HG02610 (cell line): ENCODE measurements around the gene CIROP.

ENCODE experiments used
- ATAC-seq: cut with Tn5 transposase; IDR thresholded peaks from one replicate; pipeline ENCODE4 v1.9.1; 2021; ENCODE audit warnings: mild to moderate bottlenecking, moderate library complexity; ENCODE audit not compliant: unreplicated experiment

CIROP gene

DNA sequence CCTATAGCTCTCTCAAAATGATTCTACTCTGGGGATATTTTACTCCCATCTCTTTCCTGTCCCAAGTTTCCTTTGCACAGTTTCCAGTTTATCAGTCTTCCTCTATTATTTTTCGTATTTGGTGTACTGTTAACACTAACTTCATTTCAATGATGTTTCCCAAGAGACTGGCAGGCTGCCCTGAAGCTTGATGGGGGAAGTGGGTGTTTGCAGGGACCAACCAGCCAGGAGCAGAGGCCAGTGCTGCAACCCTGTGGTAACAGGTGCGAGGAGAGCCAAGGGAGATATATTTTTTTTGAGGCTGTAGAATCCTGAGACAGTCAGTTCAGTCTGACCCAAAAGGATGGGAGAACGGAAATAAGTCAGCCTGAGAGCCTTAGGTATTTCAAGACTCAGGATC is 26.1 kb upstream of the CIROP start:
- no peak for ATAC-seq

DNA sequence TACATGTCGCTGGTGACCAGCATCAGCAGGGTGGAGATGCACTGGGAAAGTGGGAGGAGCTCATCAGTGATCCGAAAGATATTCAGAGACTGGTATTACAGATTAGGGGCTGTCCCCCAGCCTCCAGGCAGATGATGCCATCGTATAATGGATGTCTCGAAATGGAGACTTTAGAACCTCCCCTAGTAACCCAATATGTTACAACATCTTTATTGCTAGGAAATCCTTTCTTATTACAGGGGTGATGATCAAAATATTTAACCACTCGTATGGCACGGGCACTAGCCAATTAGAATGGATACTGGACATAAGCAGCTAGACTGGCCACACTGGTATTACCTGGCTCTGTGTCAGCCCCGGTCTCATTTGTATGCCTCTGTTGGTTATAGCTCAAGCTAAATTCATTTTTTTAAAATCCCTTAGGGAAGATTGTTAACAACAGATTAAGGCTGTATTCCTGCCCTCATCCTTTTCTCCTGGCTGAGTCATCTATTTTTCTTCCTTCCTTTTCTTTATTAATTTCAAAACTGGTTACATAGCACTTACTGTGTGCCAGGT is 25.0 kb upstream of the CIROP start:
- no peak for ATAC-seq

DNA sequence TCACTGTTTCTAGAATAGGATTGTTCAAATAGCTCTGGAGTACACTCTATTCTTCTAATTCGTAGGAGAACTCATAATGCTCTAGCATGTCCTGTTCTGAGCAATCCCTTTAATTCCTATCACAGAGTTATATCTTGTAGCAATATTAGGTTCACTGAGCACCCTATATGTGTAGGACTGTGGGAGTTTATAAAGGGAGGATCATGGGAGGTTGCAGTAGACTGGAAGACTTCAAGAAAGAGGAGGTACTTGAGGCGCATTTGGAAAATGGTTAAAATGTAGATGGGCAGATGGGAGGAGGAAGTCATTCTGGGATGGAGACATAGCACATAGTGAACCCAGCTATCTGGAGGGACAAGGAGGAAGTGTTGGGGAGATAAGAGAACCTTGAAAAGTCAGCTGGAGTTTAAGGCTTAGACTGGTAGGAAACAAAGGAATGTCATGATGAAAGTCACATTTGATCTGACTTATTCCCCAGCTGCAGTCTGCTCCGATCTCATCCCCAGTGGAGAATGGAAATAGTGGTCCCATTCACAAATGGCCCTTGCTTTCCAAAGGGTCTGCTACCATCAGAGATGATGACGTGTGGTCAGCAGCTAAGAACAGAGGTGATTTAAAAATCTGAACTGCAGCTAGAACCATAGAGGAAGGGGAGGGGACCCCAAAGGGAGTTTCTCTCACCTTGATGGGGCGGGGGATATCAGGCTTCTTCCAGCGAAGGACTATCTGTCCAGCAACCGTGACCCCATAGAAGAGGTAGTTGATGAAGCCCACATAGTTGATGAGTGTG is 24.4 kb upstream of the CIROP start:
- ATAC-seq, result no peak

GRCh38 chr14:23127861-23128260 is 23.1 kb upstream of the CIROP start:
- no peak for ATAC-seq

GRCh38 chr14:23126548-23127278 is 21.9 kb upstream of the CIROP start:
- ATAC-seq, result no peak

GRCh38 chr14:23125933-23126524 is 21.2 kb upstream of the CIROP start:
- no peak for ATAC-seq

- ATAC-seq, result no peak
Observed at GRCh38 chr14:23125011-23125410, 20.2 kb upstream of the CIROP start.

- no peak for ATAC-seq
Observed at GRCh38 chr14:23124337-23124954, 19.7 kb upstream of the CIROP start.

DNA sequence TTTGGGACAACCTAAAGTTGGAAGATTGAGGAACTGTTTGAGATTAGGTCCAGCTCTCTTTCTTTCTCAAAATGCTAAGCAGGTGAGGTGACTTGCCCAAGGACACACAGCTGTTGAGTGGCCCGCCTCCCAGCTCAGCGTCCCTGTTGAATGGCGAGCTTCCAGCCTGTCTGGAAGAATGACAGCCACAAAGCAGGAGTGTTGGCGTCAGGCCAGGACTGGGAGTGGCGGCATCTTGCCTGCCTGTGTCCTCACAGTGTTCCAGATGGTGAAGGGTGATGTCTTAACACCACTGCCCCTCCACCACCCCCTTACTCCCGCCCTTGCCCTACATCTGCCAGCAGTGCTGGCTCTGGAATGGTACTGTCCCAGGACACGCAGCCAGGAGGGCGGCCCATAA is 18.6 kb upstream of the CIROP start:
- ATAC-seq, result no peak

DNA sequence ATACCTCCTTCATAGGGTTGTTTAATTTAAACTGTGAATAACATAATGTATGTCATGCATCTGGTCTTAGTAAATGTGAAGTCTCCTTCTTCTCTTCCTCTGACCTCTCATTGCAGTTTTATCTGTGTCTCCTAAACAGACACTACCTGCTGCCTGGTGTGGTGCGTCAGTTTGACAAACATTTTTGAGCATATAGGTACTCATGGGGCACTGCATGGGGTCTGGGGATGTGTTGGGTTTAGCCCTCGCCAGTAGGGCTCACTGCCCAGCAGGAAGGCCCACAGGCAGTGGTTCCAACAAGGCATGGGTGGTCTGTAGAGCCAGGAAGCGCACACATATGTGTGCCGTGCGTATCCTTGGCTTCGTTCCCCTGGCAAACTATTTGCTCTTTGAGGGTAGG is 17.3 kb upstream of the CIROP start:
- no peak for ATAC-seq

- ATAC-seq, result no peak
Observed at GRCh38 chr14:23121361-23121771, 16.6 kb upstream of the CIROP start.

GRCh38 chr14:23120541-23121251 is 15.9 kb upstream of the CIROP start:
- peak; percentile 60 for ATAC-seq

- no peak for ATAC-seq
Observed at GRCh38 chr14:23119363-23120327, 14.9 kb upstream of the CIROP start.

DNA sequence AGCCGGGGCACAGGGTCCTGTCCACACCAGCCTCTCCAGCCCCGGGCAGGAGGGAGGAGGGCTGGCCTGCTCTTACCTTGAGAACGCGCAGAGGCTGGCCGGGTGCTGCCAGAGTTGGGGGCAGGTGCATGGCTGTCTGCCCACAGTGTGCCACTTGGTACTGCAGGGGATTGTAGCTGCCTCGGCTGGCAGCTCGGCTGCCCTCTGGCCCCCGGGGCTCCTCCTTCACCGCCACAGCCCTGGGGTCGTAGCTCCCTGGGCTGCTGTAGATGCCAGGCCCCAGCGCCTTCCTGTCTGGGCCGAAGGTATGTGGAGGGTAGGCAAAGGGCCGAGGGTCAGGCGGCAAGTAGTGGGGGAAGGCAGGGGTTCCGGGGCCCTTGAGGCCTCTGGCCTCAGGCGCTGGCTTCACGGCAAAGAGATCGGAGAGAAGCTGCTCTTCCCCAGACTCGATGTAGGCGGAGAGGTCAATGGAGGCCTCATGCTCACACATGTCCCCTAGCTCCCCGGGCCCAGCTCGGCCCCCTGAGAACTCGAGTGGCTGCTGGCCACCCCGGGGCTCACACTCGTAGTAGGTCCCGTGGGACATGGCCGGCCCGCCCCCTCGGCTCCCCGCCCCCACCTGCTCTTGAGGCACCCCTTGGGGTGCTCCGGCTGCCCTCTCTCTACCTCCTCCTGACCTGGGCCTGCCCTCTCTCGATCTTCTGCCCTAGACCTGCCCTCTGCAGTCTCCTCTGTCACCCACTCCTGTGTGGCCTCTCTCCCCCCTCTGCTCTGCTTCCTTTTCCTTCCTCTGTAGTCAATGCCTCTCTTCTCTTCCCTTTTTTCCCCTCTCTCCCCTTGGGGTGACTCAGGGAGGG is 13.9 kb upstream of the CIROP start, which contains the start of gene CEBPE:
Gene CEBPE (minus strand): TSS at position 750 of the 857 bp plus-strand sequence. CDS start 164 bp downstream, at position 586.
- ATAC-seq, result no peak

- no peak for ATAC-seq
Observed at GRCh38 chr14:23117371-23118020, 12.7 kb upstream of the CIROP start.

DNA sequence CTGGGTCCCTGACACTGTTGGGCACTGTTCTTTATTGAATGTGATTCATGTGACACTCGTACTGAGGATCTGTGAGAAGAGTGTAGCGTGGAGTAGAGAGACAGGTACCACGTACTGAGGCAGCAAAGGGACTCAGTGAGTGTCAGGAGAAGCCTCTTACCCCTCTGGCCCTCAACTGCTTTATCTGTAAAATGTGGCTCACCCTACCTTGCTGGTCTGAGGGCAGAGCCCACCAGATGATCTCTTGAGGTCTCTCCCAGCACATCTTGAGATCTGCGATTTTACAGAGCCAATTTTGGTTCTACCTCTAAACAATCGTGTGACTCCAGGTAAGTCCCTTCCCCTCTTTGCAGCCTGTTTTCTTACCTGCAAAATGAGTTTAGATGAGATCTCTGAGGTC is 11.1 kb upstream of the CIROP start:
- ATAC-seq, result no peak

DNA sequence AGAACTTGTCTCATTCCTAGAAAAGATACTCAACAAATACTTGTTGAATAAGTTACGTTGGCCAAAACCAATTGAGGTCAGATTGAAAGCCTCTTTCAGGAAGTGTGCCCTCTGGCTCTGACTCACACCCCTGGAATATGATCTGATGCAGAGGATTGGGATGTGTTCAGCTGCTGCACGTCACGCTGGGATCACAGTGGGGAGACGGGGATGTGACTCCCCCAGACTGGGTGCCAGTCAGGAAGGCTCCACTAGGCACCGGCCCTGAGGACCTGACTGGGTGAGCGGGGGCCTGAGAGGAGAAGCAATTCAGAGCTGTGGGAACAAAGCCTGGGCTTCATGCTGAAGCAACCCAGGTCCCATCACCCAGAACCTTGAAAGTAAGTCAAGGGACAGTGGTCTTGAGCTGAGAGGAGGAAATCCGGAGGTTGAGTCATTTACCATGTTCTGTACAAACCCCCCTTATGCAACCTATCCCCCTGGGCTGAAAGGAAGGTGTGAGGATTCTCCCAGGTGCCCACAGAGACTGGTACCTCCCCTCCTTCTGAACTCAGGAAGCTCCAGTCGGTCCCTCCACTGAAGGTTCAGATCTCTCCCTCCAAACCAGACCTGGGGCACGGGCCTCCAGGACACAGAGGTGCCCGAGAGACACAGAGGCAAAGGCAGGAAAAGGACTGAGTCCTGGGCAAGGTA is 10.4 kb upstream of the CIROP start:
- ATAC-seq, result no peak
